ENCODE data around the gene ATP8A2. TPM values are rescaled to one million over a fixed set of nuclear protein-coding genes. Genes with fewer than 3 reads are reported as not detected.

The ATP8A2 gene
- total RNA-seq, 1 donor from 2014 or later, result 2.1 TPM

- no peaks in the 10 kb centered on the region for H3K4me1 ChIP-seq (ENCODE audit: control insufficient read depth in 3 of 3, insufficient read depth in 3 of 3, low read length in 3 of 3)
- H3K4me3 ChIP-seq (ENCODE audit: low read length in 3 of 3), result no peak overlapping the region
- no peak overlapping the region for H3K27ac ChIP-seq (ENCODE audit: low read depth, low read length)
- H3K36me3 ChIP-seq (ENCODE audit: control insufficient read depth in 3 of 3, insufficient read depth in 3 of 3, low read length in 3 of 3), result peaks cover 0 to 4% (median 0%) of the 10 kb centered on the region in 3 donors
- H3K9ac ChIP-seq (ENCODE audit: low read depth in 1 of 3, low read length in 3 of 3), result no peak overlapping the region
- no peaks in the 10 kb centered on the region for H3K9me3 ChIP-seq (ENCODE audit: control insufficient read depth in 3 of 3, low read length in 3 of 3)
- no peaks in the 10 kb centered on the region for H3K27me3 ChIP-seq (ENCODE audit: control insufficient read depth in 3 of 3, insufficient read depth in 3 of 3, low read length in 3 of 3)
These were observed 667.2 kb downstream of the ATP8A2 start for GRCh38 chr13:26038931-26039475.

DNA sequence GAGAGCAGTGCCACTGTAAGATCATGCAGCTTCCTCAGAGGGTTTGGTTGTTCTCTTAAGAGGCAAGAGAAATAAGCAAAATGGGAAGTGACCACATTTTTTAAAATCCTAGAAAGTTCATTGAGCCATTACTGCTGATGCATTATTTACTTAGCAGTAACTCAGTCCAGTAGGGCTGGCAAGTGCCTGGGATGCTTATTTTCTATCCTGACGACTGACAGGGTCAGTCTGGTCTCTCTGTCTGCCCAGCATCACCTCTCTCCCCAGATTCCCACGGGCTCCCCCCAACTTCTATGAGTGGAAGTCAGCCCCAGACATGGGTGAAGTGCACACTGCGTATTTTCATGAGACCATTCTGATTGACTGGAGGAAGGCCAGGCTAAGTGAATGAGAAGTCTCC, 669.7 kb downstream of the ATP8A2 start:
- no peaks in the 10 kb centered on the region for H3K9me3 ChIP-seq (ENCODE audit: control insufficient read depth in 3 of 3, low read length in 3 of 3)
- H3K27ac ChIP-seq (ENCODE audit: low read depth, low read length), result no peak overlapping the region
- no peak overlapping the region for H3K4me3 ChIP-seq (ENCODE audit: low read length in 3 of 3)
- H3K9ac ChIP-seq (ENCODE audit: low read depth in 1 of 3, low read length in 3 of 3), result no peak overlapping the region
- H3K4me1 ChIP-seq (ENCODE audit: control insufficient read depth in 3 of 3, insufficient read depth in 3 of 3, low read length in 3 of 3), result no peaks in the 10 kb centered on the region
- H3K27me3 ChIP-seq (ENCODE audit: control insufficient read depth in 3 of 3, insufficient read depth in 3 of 3, low read length in 3 of 3), result no peaks in the 10 kb centered on the region
- H3K36me3 ChIP-seq (ENCODE audit: control insufficient read depth in 3 of 3, insufficient read depth in 3 of 3, low read length in 3 of 3), result peaks cover 0 to 3% (median 2%) of the 10 kb centered on the region in 3 donors

DNA sequence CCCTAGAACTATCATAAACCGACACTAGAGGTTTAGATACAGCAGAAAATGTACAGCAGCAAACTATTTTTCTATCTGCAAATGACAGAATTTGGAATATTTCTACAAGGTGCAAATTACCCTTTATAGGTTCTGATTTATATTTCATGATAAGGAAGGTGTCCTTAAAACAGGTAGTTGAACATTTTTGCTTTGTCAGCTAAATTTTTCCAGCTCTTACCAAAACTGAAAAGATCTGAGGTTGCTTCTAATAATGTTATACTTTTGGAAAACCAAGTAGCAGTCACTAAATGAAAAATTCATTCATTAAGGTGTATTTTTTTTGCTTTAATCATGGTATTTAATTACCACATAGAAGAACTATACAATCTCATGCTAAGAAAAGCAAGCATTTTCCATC, 671.0 kb downstream of the ATP8A2 start:
- H3K36me3 ChIP-seq (ENCODE audit: control insufficient read depth in 3 of 3, insufficient read depth in 3 of 3, low read length in 3 of 3), result peaks cover 0 to 7% (median 2%) of the 10 kb centered on the region in 3 donors
- no peaks in the 10 kb centered on the region for H3K9me3 ChIP-seq (ENCODE audit: control insufficient read depth in 3 of 3, low read length in 3 of 3)
- H3K9ac ChIP-seq (ENCODE audit: low read depth in 1 of 3, low read length in 3 of 3), result no peak overlapping the region
- H3K4me1 ChIP-seq (ENCODE audit: control insufficient read depth in 3 of 3, insufficient read depth in 3 of 3, low read length in 3 of 3), result no peaks in the 10 kb centered on the region
- H3K27me3 ChIP-seq (ENCODE audit: control insufficient read depth in 3 of 3, insufficient read depth in 3 of 3, low read length in 3 of 3), result peaks cover 0 to 3% (median 0%) of the 10 kb centered on the region in 3 donors
- H3K4me3 ChIP-seq (ENCODE audit: low read length in 3 of 3), result no peak overlapping the region
- no peak overlapping the region for H3K27ac ChIP-seq (ENCODE audit: low read depth, low read length)

- Histone ChIP-seq H3K9me3 (ENCODE audit: control insufficient read depth in 3 of 3, low read length in 3 of 3) (no peaks in the 10 kb centered on the region), H3K9ac (ENCODE audit: low read depth in 1 of 3, low read length in 3 of 3) (no peak overlapping the region), H3K27me3 (ENCODE audit: control insufficient read depth in 3 of 3, insufficient read depth in 3 of 3, low read length in 3 of 3) (peaks cover 2 to 19% (median 10%) of the 10 kb centered on the region in 3 donors), H3K27ac (ENCODE audit: low read depth, low read length) (no peak overlapping the region), H3K4me3 (ENCODE audit: low read length in 3 of 3) (no peak overlapping the region), H3K4me1 (ENCODE audit: control insufficient read depth in 3 of 3, insufficient read depth in 3 of 3, low read length in 3 of 3) (peaks cover 3 to 10% (median 5%) of the 10 kb centered on the region in 3 donors), H3K36me3 (ENCODE audit: control insufficient read depth in 3 of 3, insufficient read depth in 3 of 3, low read length in 3 of 3) (peaks cover 0 to 7% (median 2%) of the 10 kb centered on the region in 3 donors)
These were observed 673.4 kb downstream of the ATP8A2 start for GRCh38 chr13:26045142-26045541.

GRCh38 chr13:26046639-26047038, 674.9 kb downstream of the ATP8A2 start:
- Histone ChIP-seq H3K36me3 (ENCODE audit: control insufficient read depth in 3 of 3, insufficient read depth in 3 of 3, low read length in 3 of 3) (peaks cover 0 to 7% (median 2%) of the 10 kb centered on the region in 3 donors), H3K4me3 (ENCODE audit: low read length in 3 of 3) (no peak overlapping the region), H3K27me3 (ENCODE audit: control insufficient read depth in 3 of 3, insufficient read depth in 3 of 3, low read length in 3 of 3) (peaks cover 7 to 31% (median 20%) of the 10 kb centered on the region in 3 donors)

DNA sequence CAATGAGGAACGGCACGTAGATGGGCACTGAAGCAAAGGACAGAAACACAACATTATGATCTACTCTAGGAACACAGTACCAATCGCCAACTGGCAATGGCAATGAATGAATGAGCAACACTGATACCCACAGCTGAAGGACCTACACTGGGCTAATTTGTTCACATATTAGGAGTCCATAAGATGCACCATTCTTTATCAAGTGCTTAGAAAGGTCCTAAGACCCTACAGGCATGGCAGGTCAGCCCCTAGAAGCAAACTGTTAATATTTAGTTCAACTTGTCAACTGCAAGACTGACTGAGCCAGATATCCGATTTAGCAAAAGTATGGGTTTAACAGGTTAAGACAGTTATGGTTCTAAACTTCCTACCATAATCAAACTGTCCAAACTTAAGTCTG, 675.3 kb downstream of the ATP8A2 start:
- no peak overlapping the region for H3K9ac ChIP-seq (ENCODE audit: low read depth in 1 of 3, low read length in 3 of 3)
- H3K4me3 ChIP-seq (ENCODE audit: low read length in 3 of 3), result no peak overlapping the region
- peaks cover 7 to 33% (median 20%) of the 10 kb centered on the region in 3 donors for H3K27me3 ChIP-seq (ENCODE audit: control insufficient read depth in 3 of 3, insufficient read depth in 3 of 3, low read length in 3 of 3)
- H3K36me3 ChIP-seq (ENCODE audit: control insufficient read depth in 3 of 3, insufficient read depth in 3 of 3, low read length in 3 of 3), result peaks cover 0 to 7% (median 2%) of the 10 kb centered on the region in 3 donors
- no peak overlapping the region for H3K27ac ChIP-seq (ENCODE audit: low read depth, low read length)
- H3K4me1 ChIP-seq (ENCODE audit: control insufficient read depth in 3 of 3, insufficient read depth in 3 of 3, low read length in 3 of 3), result peaks cover 5 to 18% (median 11%) of the 10 kb centered on the region in 3 donors
- H3K9me3 ChIP-seq (ENCODE audit: control insufficient read depth in 3 of 3, low read length in 3 of 3), result no peaks in the 10 kb centered on the region

More at GRCh38 chr13:26046639-26047038, 674.9 kb downstream of the ATP8A2 start:
- Histone ChIP-seq H3K9ac (ENCODE audit: low read depth in 1 of 3, low read length in 3 of 3) (no peak overlapping the region), H3K9me3 (ENCODE audit: control insufficient read depth in 3 of 3, low read length in 3 of 3) (no peaks in the 10 kb centered on the region), H3K27ac (ENCODE audit: low read depth, low read length) (no peak overlapping the region), H3K4me1 (ENCODE audit: control insufficient read depth in 3 of 3, insufficient read depth in 3 of 3, low read length in 3 of 3) (peaks cover 5 to 17% (median 11%) of the 10 kb centered on the region in 3 donors)

DNA sequence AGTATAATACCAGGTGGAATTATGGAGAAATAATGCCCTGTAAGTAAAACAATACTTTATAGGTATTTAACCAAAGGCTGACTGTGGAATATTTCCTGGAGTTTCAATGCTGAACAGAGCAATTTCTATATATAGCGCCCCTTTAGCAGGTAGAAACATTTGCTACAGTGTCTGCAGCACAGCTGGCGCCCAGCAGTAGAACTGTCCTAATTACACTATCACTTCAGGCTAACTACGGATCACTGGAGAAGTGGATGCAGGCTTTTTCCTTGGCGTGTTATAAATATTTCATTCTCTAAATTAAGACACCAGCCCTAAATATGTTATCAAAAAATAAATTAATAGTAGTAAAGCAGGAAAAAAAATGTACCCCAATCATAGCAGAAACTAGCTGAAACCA, 677.0 kb downstream of the ATP8A2 start:
- peaks cover 0 to 7% (median 2%) of the 10 kb centered on the region in 3 donors for H3K36me3 ChIP-seq (ENCODE audit: control insufficient read depth in 3 of 3, insufficient read depth in 3 of 3, low read length in 3 of 3)
- no peaks in the 10 kb centered on the region for H3K9me3 ChIP-seq (ENCODE audit: control insufficient read depth in 3 of 3, low read length in 3 of 3)
- H3K4me3 ChIP-seq (ENCODE audit: low read length in 3 of 3), result peak overlapping the region in 2 of 3 donors; percentile 75
- H3K27ac ChIP-seq (ENCODE audit: low read depth, low read length), result peak overlapping the region; percentile 52
- H3K4me1 ChIP-seq (ENCODE audit: control insufficient read depth in 3 of 3, insufficient read depth in 3 of 3, low read length in 3 of 3), result peaks cover 11 to 26% (median 16%) of the 10 kb centered on the region in 3 donors
- peak overlapping the region in 2 of 3 donors; percentile 64 to 74 for H3K9ac ChIP-seq (ENCODE audit: low read depth in 1 of 3, low read length in 3 of 3)
- peaks cover 7 to 38% (median 20%) of the 10 kb centered on the region in 3 donors for H3K27me3 ChIP-seq (ENCODE audit: control insufficient read depth in 3 of 3, insufficient read depth in 3 of 3, low read length in 3 of 3)

GRCh38 chr13:26050568-26051230, 678.9 kb downstream of the ATP8A2 start:
- peak overlapping the region; percentile 68 to 75 (median 75) for H3K4me3 ChIP-seq (ENCODE audit: low read length in 3 of 3)
- H3K4me1 ChIP-seq (ENCODE audit: control insufficient read depth in 3 of 3, insufficient read depth in 3 of 3, low read length in 3 of 3), result peaks cover 11 to 26% (median 16%) of the 10 kb centered on the region in 3 donors
- no peaks in the 10 kb centered on the region for H3K9me3 ChIP-seq (ENCODE audit: control insufficient read depth in 3 of 3, low read length in 3 of 3)
- H3K27me3 ChIP-seq (ENCODE audit: control insufficient read depth in 3 of 3, insufficient read depth in 3 of 3, low read length in 3 of 3), result peaks cover 7 to 38% (median 20%) of the 10 kb centered on the region in 3 donors
- peak overlapping the region; percentile 64 to 74 (median 71) for H3K9ac ChIP-seq (ENCODE audit: low read depth in 1 of 3, low read length in 3 of 3)
- H3K27ac ChIP-seq (ENCODE audit: low read depth, low read length), result peak overlapping the region; percentile 52
- H3K36me3 ChIP-seq (ENCODE audit: control insufficient read depth in 3 of 3, insufficient read depth in 3 of 3, low read length in 3 of 3), result peaks cover 0 to 7% (median 2%) of the 10 kb centered on the region in 3 donors

- H3K4me1 ChIP-seq (ENCODE audit: control insufficient read depth in 3 of 3, insufficient read depth in 3 of 3, low read length in 3 of 3), result peaks cover 11 to 26% (median 16%) of the 10 kb centered on the region in 3 donors
- peaks cover 0 to 6% (median 2%) of the 10 kb centered on the region in 3 donors for H3K36me3 ChIP-seq (ENCODE audit: control insufficient read depth in 3 of 3, insufficient read depth in 3 of 3, low read length in 3 of 3)
- peak overlapping the region; percentile 68 to 75 (median 75) for H3K4me3 ChIP-seq (ENCODE audit: low read length in 3 of 3)
- H3K27ac ChIP-seq (ENCODE audit: low read depth, low read length), result peak overlapping the region; percentile 41
- H3K9ac ChIP-seq (ENCODE audit: low read depth in 1 of 3, low read length in 3 of 3), result peak overlapping the region; percentile 25 to 74 (median 64)
- H3K27me3 ChIP-seq (ENCODE audit: control insufficient read depth in 3 of 3, insufficient read depth in 3 of 3, low read length in 3 of 3), result peaks cover 7 to 38% (median 20%) of the 10 kb centered on the region in 3 donors
- no peaks in the 10 kb centered on the region for H3K9me3 ChIP-seq (ENCODE audit: control insufficient read depth in 3 of 3, low read length in 3 of 3)
These were observed 679.5 kb downstream of the ATP8A2 start for GRCh38 chr13:26051231-26051656.
